Measurements from ENCODE around the gene YAP1.
"Not testable (repeated sequence)": the region's sequence is repeated elsewhere in the genome, so short reads cannot be mapped to it uniquely, and the experiment has no call there.

The YAP1 gene

GRCh38 chr11:102166175-102167064 is 56.2 kb downstream of the YAP1 start:
- DNase-seq = no peak

DNA sequence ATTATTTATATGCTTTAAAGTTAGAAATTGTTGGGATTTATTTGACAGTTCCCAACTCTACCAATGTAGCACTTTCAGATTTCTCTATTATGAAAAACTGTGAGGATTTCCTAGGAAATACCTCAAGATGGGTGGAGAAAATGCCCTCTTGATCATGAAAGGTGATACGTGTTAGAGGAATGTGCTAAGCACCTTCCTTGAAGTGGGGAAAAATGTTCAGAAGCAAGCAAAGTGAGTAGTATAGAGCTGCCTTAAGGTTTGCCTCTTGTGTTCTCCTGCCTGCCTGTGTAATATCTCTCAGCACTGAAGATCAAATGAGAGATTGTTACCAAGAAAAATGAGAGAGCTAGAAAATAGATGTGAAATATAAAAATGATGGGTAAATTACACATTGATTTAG is 58.2 kb downstream of the YAP1 start:
- no peak for DNase-seq

DNA sequence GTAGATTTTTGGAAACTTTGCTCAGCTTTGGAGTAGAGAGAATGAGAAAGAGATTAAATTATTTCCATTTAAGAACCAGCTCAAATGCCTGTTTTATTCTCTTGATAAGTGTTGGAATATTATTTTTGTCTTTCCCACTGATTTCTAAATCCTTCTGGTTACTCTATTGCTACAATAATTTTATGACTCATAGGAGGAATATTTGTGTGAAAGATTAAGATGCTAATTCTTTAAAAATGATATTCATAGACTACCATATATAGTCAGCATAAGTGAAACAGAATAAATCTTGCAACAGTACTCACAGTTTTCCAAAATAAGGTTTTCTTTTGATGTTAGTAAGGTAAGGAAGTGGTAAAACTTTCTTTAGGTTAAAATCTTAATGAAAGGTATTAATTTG is 60.9 kb downstream of the YAP1 start:
- no peak for DNase-seq

DNA sequence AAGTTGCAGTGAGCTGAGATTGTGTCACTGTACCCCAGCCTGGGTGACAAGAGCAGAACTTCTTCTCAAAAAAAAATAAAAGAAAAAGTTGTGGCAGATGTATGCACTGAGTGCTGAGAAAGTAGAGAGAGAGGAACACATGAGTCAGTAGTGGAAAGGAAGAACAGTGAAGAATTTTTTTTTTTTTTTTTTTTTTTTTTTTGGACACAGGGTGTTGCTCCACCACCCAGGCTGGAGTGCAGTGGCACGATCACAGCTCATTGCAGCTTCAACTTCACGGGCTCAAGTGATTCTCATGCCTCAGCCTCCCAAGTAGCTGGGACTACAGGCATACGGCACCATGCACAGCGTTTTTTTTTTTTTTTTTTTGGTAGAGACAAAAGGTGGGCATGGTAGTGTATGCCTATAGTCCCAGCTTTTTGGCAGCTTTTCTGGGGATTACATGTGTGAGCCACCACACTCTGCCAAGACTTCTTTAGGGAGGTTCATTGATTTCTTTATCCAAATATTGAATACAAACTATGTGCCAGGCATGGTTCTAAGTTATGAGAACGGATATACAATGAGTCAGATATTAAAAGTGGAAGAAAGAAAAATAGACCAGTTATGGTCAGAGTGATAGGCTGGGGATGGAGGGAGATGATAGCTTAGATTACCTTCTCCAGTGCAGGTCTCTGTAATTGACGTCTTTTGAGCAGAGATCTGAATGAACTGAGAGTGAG is 62.0 kb downstream of the YAP1 start:
- DNase-seq = no peak

GRCh38 chr11:102177126-102177525 is 66.9 kb downstream of the YAP1 start:
- DNase-seq = no peak

- no peak for DNase-seq
Observed at GRCh38 chr11:102177974-102178631, 67.9 kb downstream of the YAP1 start.

DNA sequence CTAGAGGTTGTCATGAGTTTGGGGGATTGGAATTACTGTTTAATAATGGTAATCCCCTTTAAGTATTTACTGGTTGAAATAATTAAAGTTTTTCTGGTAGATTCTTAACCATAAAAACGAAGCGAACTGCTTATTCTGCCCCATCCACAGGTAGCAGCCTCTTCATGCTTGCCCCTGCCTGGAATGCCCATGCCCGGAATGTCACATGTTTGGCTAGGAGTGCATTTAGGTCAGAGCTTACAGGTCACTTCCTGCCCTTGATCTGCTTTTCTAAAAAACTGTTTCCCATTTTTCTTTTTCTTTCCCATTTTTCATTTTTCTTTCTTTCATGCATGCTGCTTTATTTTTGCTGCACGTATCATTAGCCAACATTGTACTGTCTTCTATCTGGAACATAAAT is 69.1 kb downstream of the YAP1 start:
- no peak for DNase-seq

DNA sequence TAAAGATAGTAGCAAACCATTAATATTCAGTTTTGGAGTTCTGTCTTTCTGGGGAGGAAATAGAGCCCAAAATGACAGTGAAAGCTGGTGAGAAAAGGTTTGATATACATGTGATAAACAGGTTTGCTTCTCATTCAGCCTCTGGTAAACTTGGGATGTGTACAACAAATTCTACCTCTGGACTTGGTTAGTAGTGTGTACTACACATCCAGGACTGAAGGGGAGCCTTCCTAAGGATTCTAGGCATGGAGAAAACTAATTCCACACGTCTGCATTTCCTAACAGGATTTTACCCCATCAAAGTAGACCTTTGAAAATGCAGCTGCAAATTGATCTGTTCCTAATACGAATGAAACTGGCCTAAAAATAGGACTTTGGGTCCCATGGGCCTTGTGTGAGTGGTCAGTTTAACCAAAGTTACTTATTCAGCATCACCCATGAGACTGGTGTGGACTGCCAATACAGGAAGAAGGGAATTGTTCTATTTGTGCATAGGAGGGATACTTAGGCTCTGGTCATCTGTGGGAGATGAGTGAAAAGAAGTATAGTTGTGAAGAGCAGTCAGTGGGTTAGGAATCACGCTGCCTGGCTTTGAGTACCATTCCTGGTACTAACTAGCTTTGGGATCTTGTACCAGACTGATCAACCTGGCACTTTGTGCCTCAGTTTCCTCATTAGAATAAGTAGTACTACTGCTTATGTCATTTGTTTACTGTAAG is 74.2 kb downstream of the YAP1 start:
- no peak for DNase-seq

DNA sequence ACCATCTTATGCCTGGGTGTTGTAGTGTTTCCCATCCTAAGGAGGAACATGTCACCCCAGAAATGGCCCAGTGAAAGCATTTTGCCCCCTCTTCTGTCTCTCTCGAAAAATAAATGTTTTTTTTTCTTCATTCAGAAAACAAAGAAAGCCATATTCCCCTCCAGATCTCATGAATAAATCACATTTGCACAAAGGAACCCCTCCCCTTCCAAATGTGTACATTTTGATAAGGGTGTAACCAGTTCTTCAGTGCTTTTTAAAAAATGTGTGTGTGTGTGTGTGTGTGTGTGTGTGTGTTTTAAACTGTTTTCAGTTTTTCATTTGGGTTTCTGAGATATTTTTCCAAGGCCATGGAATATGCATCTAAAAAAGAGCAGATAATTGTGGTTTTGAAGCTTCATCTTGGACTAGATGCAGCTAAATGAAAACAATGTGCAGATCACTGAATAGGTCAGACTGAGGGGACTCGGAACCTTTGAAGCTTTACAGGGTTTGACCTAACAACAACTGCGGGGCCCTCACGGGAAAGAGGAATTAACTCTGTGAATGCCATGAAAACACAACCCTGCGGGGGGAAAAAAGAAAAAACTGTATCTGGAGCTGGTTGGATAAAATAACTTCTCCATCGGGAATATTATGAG is 76.4 kb downstream of the YAP1 start:
- no peak for DNase-seq

GRCh38 chr11:102187416-102188151 is 77.3 kb downstream of the YAP1 start:
- no peak for DNase-seq

GRCh38 chr11:102188488-102188887 is 78.2 kb downstream of the YAP1 start:
- DNase-seq = no peak

DNA sequence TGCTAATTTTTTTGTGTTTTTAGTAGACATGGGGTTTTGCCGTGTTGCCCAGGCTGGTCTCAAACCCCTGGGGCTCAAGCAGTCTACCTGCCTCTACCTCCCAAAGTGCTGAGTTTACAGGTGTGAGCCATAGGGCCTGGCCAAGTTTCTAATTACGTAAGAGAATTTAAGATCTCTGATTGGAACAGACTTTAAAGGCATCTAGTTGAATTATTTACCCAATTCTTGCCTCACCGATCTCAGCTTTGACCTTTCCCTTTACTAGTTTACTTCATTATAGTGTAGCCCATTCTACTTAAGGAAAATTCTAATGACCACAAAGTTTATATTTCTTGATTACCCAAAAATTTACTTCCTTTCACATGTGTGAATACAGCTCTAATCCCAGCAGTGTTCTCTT is 81.6 kb downstream of the YAP1 start:
- no peak for DNase-seq

DNA sequence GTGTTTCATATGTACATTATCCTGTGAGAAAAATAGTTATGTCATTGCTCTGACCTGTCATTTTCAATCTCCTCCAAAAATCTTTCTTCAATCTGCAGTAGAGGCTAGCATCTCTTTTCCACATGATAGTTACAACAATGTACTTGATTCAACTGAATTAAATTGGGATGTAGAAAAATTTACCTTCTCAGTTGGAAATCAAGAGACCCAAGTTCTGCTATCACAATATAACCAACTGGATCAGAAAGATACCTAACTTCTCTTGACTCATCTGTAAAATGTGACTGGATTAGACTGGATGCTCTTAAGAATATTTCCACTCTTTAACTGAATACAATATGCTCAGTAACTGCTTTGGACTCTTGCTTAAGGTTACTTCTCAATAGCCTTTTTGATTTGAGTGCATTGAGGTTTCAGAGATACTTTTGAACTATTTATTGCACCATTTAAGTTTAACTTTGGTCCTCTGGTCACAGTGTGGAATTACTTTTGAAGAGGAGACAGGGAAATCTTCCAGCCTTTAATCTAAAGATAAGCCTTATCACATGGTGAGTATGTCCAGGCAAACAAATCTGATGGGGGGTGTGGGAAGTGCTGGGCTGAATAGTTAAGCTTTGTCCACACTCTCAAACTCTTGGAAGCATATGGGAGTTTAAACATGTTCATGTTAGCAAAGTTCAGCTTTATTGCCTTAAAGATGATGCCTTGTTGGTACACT is 82.3 kb downstream of the YAP1 start:
- DNase-seq = no peak

DNA sequence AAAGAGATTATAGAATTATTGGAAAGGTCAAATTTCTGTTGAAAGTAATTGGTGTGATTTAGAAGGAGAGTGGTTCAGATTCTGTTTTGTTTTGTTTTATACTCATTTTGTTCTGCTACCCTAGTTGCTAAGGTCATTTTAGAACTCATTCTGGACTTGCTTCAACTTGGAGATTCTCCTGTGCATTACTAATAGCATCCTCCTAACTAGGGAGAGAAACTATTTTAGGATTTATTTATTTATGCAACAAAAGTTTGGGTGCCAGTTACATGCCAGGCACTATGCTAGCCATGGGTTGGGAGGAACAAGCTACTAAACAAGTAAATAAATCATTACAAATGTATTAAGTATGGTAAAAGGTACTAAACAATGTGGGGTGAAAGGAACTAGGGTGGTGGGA is 84.0 kb downstream of the YAP1 start:
- no peak for DNase-seq

GRCh38 chr11:102194990-102195389 is 84.7 kb downstream of the YAP1 start:
- no peak for DNase-seq

GRCh38 chr11:102196351-102196750 is 86.1 kb downstream of the YAP1 start:
- no peak for DNase-seq

DNA sequence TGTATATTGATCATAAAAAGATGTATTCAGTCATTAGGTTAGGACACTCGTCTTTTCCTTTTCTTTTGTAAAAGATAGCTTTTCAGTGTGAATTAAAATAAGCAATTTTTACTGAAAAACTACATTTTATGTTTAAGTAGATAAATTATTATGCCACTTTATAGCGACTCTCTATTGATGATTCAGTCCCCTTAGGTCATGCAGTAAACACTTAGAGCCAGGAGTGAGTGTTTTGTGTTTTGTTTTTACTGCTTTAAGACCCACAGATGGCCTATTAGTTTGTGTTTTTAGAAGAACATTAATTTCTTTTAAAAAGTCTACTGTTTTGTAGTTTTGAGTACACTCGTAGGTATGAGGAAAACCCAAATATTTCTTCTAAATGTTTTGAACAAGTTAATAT is 86.6 kb downstream of the YAP1 start:
- DNase-seq = no peak

DNA sequence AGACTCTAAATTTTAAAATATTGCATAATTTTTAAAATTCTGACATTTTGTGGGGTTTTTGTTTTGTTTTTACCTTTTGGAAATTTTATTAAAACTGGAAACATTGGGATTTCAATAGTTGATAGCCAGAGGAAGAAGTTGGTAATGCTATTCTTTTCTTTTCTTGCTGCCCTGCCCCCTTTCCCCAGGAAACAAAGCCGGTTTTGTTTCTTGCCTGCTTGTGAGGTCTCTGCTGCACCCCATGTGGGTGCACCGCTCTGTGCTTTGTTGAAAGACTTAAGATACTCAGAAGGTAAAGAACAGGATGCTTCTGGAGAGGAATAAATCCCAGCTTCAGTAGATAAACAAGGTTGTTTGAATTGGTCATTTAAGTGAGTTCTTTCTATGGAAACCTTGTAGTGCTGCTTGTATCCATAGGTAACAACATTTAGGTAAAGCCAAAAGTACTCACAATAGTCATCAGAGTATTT is 87.5 kb downstream of the YAP1 start:
- DNase-seq = no peak

DNA sequence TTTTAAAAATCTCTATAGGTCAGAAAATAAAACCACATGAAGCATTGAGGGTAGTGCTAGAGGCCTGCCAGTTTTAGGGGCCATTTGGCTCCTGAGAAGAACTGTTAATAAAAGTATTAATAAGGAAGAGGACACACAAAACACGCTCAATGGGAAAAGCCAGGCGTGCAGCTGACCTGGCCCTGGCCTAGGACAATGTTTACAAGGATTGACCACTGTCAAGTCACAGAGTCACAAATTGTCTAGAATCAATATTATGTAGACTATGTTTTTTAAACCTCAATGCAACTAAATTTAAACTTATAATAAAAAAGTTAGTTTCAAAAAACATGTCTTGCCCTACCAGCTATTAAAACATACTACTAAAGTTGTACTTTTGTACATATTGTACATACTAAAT is 89.4 kb downstream of the YAP1 start:
- DNase-seq = no peak

DNA sequence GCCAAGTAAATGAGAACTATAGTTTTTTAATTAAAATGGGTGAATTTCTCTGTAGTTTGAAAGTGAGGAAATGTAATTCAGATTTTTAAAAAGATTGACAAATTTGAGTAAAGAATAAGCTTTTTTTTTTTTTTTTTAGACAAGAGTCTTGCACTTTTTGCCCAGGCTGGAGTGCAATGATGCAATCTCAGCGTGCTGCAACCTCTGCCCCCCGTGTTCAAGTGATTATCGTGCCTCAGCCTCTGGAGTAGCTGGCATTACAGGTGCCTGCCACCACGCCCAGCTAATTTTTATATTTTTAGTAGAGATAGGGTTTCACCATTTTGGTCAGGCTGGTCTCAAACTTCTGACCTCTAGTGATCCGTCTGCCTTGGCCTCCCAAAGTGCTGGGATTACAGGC is 90.1 kb downstream of the YAP1 start:
- not testable (repeated sequence) for DNase-seq

GRCh38 chr11:102201776-102202175 is 91.5 kb downstream of the YAP1 start:
- no peak for DNase-seq
